Right lung (tissue), 5 donors: Measurements from ENCODE around the gene ACSM6. TPM values are rescaled to one million over a fixed set of nuclear protein-coding genes. Genes with fewer than 3 reads are reported as not detected.
A peak's percentile ranks its signal among the peaks of the same experiment; 100 is the strongest.
"Not testable (repeated sequence)": the region's sequence is repeated elsewhere in the genome, so short reads cannot be mapped to it uniquely, and the experiment has no call there.

Source experiments
- DNase-seq, 2 donors: peaks; one replicate each; pipeline ENCODE4 v3.0.0-alpha.2; 2013
- polyA plus RNA-seq, 5 donors: library from polyadenylated mRNA; unstranded; fragments of 120-200 nt; gene quantifications; one replicate each; pipeline versions ENCODE4 v1.2.1 to v1.2.3, GENCODE V29; 2013; ENCODE audit warnings: inconsistent platforms in 1 of 5, low replicate concordance in 1 of 5; ENCODE audit not compliant: insufficient read length in 5 of 5, insufficient read depth in 1 of 5

ACSM6 gene
- polyA plus RNA-seq, 5 donors = 0.19 to 0.63 (median 0.39) TPM

DNA sequence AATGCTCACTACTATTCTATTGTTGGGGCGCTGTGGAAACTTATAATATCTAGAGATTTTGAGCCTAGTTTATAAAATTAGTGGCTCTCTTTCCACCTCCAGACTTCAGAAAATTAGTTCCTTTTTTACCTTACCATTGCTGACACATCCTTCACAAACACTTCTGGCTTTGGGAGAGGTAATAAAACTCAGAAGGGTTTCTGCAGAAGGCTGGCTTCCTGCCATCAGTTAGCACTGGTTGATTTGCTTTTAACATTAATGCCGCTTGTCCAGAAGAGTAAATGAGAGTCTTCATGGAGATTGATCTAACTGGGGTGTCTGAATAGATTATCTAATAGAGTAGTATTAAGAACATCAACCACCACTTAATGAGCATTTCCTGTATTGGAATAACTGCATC is 20.3 kb downstream of the ACSM6 start:
- DNase-seq = no peak

DNA sequence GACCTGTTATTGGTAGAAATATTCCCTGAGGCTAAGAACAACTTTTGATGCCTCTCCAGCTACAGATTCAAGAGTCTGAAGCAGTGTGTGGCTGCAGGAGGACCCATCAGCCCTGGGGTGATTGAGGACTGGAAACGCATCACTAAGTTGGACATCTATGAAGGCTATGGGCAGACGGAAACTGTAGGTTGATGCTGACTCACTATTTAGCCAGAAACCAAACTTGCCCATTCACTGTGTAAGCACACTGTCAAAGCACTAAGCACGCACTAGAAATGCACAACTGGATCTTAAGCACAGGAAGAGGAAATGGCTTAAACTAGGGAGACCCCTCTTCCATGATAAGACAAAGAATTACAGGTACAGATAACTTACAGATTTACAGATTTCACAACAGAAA is 20.8 kb downstream of the ACSM6 start:
- no peak for DNase-seq

DNA sequence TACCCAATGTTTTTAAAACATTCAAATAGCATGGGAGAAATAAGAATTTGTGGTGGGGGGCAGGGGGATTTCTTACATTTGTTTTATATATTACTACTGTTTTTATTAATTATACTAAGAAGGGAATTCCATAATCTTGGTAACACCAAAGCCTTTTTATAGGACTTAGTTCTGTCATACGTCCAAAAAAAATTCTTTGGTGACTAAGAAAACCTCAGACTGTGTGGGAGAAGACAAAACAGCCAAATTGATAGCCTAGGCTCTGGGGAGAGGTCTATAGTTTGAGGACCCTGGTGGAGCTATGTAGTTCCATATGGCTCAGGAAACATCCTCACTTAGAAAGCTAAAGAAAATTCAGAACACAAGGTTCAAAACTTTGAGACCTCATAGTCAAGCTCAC is 23.4 kb downstream of the ACSM6 start:
- no peak for DNase-seq

GRCh38 chr10:95220539-95220938 is 26.5 kb downstream of the ACSM6 start:
- no peak for DNase-seq

- no peak for DNase-seq
Measured at GRCh38 chr10:95221124-95221523, 27.1 kb downstream of the ACSM6 start.

DNA sequence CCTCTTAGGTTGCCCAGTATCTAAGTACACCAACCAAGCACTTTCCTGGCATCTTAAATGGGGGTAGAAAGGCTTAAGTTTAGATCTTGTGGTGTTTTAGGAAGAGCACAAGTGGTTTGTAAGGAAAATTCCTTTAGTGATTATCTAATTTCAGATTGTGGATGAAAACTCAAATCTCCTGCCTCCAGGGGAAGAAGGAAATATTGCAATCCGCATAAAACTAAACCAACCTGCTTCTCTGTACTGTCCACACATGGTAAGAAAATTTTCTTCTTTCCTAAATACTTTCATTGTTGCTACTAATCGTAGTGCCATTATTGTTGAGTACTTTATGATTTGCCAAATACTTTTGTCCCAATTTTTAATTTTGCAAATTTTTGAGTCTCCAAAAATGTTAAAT is 31.1 kb downstream of the ACSM6 start:
- DNase-seq = no peak

GRCh38 chr10:95228934-95229723 is 35.1 kb downstream of the ACSM6 start:
- DNase-seq = not testable (repeated sequence)

DNA sequence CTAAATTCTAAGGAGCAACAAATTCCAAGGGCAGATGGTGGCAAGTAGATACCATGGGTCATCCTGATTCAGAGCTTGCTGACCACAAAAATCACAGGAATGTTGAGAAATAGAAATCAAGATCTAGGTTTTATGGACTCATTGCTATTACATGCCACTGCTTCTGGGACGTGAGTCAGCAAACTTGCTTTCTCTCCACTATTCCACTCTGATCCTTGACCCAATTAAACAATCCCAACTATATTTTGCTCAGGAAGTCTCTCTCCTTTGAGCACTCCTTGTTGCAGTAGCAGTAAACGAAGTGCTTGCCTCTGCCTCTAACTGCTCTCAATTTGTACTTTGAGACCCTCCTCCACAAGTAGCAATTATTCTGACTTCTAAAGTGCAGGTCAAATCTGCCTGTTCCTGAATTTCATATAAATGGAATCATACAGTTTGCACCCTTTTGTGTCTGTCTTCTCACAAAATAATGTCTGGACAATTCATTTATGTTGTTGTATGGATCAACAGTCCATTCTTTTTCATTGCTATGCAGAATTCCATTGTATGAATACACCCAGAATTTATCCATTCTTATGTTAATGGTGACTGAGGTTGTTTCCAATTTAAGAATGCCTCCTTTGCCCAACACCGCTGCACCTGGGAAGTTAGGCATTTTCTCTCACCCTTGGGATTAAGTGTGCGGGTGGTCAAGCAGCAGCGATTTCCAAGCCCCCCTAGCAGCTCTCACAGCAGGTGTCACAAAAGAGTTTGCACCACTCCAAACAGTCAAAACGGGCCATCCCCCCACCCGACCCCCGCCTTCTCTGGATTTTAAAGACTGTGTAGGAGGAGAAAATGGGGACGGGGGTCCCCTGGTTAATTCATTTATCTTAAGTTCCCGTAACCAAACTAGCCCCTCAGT is 35.9 kb downstream of the ACSM6 start:
- DNase-seq = no peak

GRCh38 chr10:95230677-95231586 is 36.9 kb downstream of the ACSM6 start:
- peak; percentile 19 to 63 for DNase-seq

DNA sequence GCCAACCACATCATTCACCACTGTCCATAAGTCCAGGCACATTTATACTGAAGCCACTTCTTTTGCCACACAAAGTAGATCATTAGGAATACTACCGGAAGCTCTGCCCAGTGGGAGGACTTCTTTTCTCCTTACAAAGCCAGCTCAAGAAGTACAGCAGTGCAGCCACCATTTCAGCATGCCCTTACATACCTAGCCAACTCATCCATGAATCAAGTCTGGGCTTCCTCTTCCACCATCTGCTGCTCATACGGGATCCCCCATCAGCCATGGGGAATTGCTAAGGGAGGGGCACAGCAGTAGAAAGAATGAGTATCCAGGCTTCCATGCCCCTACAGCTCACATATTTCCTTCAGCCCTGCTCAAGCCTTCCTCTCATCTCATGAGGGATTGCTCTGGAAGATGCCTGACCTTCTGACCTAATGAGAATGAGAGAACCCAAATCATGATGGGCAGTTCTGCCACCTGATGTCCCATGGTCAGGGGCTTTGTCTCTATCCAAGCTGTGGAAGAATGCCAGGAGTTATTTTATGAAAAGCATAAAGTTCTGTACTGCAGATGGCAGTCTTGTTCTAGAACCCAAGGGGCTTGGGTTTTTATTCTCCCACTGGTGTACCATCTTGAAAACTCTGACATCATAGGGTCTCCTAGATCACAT is 39.5 kb downstream of the ACSM6 start:
- no peak for DNase-seq

GRCh38 chr10:95234951-95235350 is 40.9 kb downstream of the ACSM6 start:
- DNase-seq = no peak

DNA sequence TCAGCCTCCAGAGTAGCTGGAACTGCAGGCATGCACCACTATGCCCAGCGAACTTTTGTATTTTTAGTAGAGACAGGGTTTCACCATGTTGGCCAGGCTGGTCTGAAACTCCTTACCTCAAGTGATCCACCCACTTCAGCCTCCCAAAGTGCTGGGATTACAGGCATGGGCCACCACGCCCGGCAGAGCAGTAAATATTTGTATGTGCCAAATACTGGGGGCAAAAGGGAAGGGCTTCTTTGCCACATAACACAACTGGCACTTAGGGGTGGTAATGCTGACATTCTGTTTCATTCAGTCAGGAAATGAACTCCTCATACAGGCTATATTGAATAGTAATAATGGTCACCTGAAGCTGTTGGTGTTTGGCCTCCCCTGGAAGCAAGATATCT is 41.6 kb downstream of the ACSM6 start:
- DNase-seq = no peak

DNA sequence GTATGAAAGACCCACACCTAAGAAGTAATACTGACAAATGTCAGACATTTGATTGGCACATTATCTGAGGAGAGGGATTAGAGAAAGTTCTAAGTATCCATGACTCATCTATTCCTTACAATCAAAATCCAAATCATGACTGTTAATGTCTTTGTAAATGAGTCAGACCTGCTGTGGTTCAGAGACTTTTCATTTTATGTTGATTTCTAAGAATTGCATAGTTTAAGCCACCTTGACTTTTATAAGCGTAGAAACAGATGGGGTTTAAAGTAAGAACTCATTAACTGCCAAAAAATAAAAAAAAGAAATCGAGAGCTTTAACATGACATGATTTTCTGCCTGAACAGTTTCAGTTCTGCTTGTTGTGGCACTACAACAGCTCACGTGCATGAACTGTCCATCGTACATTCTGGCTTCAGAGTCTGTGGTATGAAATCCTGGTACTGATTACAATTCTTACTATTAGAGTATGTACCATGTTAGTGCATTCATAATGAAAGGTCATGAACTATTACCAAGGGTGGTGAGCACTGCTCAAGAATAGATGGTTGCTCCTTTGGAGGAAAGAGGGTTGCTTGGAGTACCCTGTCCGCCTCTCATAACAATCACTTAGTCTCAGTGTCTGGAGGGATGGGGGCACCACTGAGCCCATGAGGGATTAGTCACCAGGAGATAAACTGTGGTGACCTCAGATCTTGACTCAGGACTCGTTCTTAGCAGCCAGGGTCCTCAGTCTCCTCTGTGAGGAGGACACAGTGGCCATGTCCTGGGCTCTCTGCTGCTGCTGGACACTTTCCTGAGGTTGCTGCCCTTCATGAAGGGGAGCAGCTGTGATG is 42.2 kb downstream of the ACSM6 start:
- no peak for DNase-seq

GRCh38 chr10:95237376-95238170 is 43.5 kb downstream of the ACSM6 start:
- DNase-seq = no peak

- DNase-seq = not testable (repeated sequence)
Measured at GRCh38 chr10:95240096-95240495, 46.1 kb downstream of the ACSM6 start.

GRCh38 chr10:95240811-95241210 is 46.8 kb downstream of the ACSM6 start:
- DNase-seq = no peak

- no peak for DNase-seq
Measured at GRCh38 chr10:95241533-95241932, 47.5 kb downstream of the ACSM6 start.

DNA sequence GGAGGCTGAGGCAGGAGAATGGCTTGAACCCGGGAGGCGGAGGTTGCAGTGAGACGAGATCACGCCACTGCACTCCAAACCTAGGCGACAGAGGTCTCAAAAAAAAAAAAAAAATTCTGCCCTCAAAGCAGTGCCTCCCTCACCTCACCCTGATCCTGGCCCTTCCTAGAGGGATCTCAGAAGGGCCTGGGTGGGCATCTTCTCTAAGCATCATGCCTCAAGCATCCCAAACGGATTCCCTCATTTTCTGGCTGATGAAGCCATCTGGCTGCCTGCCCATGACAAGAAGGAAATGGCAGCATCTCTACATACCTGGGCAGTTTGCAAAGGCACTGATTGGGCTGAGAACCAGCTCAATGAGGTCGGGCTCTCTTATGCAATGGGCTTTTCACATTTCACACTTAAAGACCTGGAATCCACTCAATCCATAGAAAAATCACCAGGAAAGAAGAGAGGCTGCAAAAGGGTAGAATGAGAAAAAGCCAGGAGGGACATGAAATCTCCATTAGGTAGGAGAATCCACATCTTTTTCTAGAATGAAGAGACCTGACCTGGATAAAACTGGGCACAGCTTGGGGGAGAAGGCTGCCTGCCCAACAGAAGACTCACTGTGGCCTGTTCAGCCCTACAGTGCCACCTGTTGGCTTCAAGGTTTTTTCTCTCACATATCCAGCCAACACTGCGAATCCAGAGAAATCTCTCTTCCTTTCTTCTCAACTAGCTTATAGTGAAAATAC is 48.7 kb downstream of the ACSM6 start:
- DNase-seq = peak; percentile 21 to 43

GRCh38 chr10:95243318-95243617 is 49.2 kb downstream of the ACSM6 start:
- no peak for DNase-seq
